Renal pelvis (tissue), 4 donors: ENCODE data around the gene CXCL17. TPM values are rescaled to one million over a fixed set of nuclear protein-coding genes. Genes with fewer than 3 reads are reported as not detected.

Source experiments
- DNase-seq: peaks from one replicate; pipeline ENCODE4 v3.0.0-alpha.2; 2013
- polyA plus RNA-seq, 3 donors: library from polyadenylated mRNA; unstranded; fragments of 120-200 nt; gene quantifications; one replicate each; pipeline ENCODE4 v1.2.1, GENCODE V29; 2013; ENCODE audit not compliant: insufficient read length in 3 of 3

Gene CXCL17
- polyA plus RNA-seq, 3 donors = 0.11 to 0.22 TPM; not detected in 1

- DNase-seq = no peak
These were observed 18.4 kb downstream of the CXCL17 start for GRCh38 chr19:42424345-42424707.

DNA sequence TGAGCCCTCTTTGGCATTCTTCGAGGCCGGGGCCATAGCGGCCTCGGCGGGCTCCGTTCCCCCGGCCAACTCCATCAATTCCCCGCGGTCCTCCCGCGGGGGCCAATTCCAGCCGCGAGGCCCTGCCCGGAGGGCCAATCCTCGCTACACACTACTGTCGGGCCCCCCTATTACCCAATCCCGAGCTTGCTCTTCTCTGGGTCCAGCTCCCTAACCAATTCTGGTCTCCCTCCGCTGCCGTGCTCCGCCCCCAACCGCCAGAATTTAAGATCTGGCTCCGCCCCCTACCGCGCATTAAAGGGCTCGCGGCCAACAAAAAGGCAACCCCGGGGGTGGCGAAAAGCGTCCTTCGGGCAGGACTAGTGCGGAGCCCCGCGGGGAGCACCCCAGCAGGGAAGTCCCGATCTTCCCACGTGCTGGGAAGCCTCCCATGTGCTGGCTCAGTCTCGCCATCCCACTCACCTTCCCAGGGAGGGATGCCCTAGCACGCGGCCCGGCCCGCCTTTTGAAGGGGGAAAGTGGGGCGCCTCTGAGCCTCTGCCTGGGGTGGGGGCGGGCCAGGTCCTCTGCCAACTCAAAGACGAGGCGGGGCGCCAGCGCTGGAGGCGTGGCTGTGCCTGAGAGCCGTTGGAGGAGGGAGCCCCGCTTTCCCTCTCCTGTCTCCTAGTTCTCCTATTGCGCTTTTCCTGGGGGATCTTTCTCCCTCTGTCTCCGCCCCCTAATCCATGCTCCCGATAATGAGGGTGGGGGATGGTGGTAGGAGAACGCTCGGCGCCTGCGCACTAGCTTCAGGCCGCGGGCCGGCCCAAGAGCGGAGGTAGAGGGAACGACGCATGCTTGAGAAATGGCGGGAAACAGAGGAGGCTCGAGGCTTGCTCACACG is 19.0 kb downstream of the CXCL17 start:
- DNase-seq = peak; percentile 95

- DNase-seq = peak; percentile 67
These were observed 19.8 kb downstream of the CXCL17 start for GRCh38 chr19:42422901-42423461.

DNA sequence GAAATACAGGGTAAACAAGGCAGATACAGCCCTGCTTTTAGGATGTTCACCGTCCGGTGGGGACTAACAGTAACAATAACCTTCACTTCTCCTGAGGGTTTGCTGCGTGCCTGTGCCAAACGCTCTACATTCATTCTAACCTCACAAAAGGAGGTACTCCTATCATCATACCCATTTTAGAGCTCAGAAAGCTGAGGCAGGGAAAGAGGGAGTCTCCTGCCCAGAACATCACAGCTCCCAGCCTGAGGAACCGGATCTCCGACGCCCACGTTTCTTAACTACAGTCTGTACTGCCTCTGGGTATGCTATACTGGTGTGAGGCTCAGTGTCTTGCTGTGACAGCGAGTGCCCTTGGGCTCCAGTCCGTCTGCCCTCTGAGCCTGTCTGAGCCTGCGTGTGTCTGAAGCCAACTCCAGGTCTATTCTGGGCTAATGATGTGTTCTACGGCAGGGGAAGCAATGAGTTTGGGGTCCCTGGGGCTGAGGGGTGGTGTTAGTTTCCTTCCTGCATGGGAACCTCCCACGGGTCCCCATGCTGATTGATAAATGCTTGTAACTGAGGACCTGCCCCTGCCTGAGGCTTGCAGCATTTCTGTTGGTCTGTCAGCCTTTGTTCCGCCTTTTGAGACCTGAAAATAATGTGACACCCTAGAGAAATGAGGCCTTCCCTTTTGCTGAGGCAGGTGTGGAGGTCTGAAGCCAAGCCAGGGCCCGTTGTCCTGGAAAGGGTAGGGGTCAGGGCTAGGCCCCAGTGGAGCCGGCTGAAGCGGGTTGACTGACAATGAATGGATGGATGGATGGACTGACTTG is 20.4 kb downstream of the CXCL17 start:
- DNase-seq = no peak

DNA sequence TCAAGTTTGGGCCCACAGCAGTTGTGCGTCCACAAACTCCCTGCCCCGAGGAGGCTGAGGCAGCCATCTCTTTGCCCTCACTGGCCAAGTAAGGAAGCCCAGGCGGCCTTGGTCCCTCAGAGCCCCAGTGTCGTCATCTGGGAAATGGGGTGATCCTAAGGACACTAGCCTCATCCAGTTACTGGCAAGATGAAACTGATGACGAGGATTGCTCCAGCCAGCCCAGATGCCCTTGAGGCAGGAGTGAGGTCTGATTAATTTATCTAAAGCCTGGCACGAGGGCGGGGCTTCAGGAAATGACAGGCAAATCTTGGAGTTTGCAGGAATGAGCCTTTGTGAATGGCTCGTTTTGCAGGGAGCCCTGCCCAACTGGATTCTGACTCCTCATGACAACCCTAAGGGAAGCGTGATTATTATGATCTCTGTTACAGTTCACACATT is 21.1 kb downstream of the CXCL17 start:
- no peak for DNase-seq

DNA sequence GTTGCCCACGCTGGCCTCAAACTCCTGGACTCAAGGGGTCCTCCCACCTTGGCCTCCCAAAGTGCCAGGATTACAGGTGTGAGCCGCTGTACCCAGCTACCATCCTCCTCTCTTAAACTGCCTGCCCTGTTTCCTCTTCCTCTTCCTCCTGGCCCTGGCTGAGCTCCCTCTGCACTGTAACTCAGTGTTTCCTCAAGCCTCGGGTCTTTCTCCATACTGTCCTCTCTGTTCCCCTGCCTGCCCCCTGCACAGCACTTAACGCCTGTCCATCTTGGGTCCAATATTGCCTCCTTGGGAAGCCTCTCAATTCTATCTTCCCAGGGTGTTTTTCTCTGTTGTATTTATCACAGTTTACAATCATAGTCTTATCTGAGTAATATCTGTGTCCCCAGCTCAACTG is 21.6 kb downstream of the CXCL17 start:
- DNase-seq = no peak

DNA sequence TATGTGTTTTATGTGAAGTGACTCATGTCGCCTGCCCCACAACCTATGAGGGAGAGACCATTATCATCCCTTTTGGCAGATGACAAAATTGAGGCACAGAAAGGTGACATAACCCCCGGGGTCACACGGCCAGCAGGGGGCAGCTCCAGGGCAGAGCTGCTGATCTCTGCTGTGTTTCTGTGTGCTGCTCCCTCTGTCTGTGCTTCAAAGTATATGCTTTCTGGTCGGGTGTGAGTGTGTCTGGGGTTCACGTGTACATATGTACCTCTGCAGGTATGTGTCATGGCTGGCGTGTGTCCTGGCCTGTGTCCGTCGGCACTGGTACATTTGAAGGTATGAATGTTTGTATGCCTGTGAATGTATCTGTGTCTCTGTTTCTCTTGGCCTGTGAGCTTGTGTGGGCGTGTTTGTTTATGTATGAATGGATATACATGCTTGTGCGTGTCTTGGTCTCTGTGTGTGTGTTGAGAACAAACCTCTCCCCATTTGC is 22.6 kb downstream of the CXCL17 start:
- no peak for DNase-seq

- no peak for DNase-seq
These were observed 23.4 kb downstream of the CXCL17 start for GRCh38 chr19:42419309-42419708.

GRCh38 chr19:42412661-42413076 is 30.1 kb downstream of the CXCL17 start:
- no peak for DNase-seq

GRCh38 chr19:42412227-42412626 is 30.5 kb downstream of the CXCL17 start:
- no peak for DNase-seq

DNA sequence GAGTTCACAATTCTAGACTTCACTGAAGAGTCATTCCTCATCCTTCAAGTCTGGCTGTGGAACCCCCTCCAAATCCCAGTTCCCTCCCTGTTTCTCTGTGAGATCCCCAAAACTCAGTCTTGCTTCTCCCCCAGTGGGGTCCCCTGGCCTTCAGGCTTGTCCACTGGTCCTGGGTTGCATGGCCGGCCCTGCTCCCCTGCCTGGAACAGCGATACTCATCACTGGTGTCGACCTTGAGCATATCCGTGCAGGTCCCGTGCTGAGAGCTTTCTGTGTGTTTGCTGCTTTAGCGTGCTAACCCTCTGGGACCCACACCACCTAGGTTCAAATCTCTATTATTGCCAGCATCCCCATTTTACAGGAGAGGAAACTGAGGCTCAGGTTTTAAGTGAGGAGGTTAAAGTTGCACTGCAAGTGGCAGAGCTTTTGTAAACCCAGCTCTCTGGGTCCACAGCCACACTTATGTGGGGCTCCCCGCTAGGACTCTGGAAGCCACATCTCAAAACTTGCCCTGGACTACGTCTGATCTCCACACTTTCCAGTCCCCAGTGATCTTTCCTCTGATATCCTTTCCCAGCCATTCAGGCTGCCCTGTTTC is 31.1 kb downstream of the CXCL17 start:
- no peak for DNase-seq

DNA sequence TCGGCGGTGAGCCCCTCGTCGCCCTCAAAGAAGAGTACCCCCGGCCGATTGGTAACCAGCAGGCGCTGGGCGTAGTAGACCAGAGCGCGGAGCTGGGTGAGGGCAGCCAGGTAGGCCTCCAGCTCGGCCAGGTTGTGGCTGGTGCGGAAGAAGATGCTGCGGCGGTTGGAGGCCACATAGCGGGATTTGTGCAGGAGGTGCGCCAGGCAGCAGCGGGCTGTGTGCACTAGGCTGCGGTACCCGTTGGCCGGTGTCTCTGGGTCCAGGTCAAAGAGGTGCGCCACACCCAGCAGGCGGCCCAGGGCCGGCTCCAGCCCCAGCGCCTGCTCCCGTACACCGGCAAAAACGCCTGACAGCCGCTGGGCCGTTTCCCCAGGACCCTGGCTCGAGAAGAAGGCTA is 32.4 kb downstream of the CXCL17 start:
- no peak for DNase-seq

- no peak for DNase-seq
These were observed 33.3 kb downstream of the CXCL17 start for GRCh38 chr19:42409477-42409876.

DNA sequence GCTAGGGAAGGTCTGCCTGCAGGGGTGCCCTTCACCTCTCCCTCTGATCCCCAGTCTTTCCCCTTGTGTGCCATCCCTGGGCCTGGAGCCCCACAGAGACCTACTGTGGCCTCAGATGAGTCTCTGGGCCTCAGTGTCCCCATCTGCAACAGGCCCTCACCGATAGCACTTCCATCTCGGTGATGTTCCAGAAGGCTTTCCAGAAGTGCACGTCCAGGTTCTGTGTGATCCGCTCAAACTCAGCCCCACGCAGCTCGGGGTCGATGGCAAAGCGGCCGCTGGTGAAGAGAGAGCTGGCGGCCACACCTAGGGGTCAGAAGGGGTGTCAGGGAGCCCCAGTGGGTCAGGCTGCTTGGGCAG is 35.0 kb downstream of the CXCL17 start:
- no peak for DNase-seq

GRCh38 chr19:42407085-42407815 is 35.5 kb downstream of the CXCL17 start:
- DNase-seq = no peak

GRCh38 chr19:42406111-42406510 is 36.6 kb downstream of the CXCL17 start:
- no peak for DNase-seq

- DNase-seq = no peak
These were observed 39.2 kb downstream of the CXCL17 start for GRCh38 chr19:42403586-42403985.

- no peak for DNase-seq
These were observed 40.2 kb downstream of the CXCL17 start for GRCh38 chr19:42402376-42403116.

DNA sequence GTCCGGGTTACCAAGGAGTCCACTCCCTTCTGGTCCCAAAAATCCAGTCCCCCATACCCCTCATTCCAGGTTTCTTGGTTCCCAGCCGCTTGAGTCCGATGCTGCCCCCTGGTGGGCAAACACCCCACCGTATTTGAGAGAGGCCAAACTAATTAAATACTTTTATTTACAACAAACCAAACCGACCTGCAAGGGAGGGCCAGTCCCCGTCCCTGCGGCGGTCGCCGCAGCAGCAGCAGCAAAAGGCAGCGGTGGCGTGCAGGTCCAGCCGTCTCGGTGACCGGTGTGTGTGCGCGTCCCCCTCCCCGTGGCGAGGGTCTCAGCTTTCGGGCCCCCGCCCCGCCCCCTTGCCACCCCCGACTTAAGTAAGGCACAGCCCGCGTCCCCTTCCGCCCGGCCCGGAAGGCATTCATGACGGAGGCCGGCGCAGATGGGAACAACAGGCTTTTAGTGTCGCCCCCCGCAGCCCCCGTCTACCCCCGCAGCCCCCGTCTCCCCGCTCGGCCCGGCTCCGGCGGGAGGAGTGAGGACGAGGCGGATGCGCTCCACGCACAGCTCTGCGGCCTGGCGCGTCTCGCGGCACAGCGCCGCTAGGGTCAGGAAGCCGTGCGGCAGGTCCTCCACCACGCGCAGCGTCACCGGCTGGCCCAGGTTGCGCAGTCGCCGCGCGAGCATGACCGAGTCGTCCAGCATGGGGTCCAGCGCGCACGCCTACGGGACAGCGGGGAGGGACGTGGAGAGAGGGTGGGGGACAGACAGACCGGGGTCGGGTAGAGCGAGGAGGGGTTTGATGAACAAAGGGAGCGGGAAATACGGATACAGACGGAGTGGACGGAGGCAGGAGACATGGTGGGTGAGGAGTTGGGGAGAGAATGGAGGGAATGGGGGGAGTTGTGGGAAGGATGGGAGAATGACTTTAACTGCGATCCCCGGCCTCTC is 41.1 kb downstream of the CXCL17 start:
- DNase-seq = peak; percentile 87

DNA sequence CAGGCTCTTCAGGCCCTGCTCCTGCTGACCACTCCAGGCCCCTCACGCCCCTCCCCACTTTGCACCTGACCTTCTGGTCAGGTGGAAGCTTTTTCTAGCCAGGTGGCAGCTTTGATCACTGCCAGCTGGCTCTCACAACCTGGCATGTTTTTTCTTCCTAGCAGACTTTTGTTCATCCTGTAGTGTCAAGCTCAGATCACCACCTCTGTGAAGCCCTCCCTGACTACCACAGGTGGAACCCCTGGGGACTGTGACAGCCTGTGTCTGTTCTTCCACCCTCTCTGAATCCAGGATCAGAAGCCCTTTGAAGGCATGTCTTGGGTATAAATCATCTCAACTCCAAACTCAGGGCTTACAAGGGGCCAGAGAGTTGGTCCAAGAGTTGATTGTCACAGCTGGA is 42.3 kb downstream of the CXCL17 start:
- DNase-seq = no peak
